GM13977 (cell line): ENCODE measurements around the gene PPP2R2D.

Source experiments
- DNase-seq: peaks from one replicate; pipeline ENCODE4 v3.0.0; 2012; ENCODE audit warnings: low spot score
- CTCF ChIP-seq: IDR thresholded peaks from 2 replicates; pipeline ENCODE4 v1.5.1; 2012; ENCODE audit warnings: mild to moderate bottlenecking, control low read depth; ENCODE audit not compliant: insufficient read depth; ENCODE audit errors: extremely low read depth, missing control alignments
- in situ Hi-C: fragments of 300-500 bp; cut with MboI; formaldehyde crosslinking; loops from one replicate; pipeline ENCODE4 v1.12.0; 2022; ENCODE audit warnings: low sequenced_read_pairs, low pct_unique_long_range_greater_than_20kb, mixed read lengths, inconsistent platforms; ENCODE audit not compliant: unreplicated experiment

The PPP2R2D gene

GRCh38 chr10:131859341-131860020 is 41.3 kb upstream of the PPP2R2D start:
- DNase-seq = no peak
- TF ChIP-seq CTCF = no peak
- in situ Hi-C loops = no loop called here

GRCh38 chr10:131860311-131860710 is 40.5 kb upstream of the PPP2R2D start:
- no peak for DNase-seq
- in situ Hi-C loops = no loop called here
- TF ChIP-seq CTCF = no peak

- in situ Hi-C loops = no loop called here
- DNase-seq = no peak
- TF ChIP-seq CTCF = no peak
Measured at GRCh38 chr10:131860806-131861440, 39.9 kb upstream of the PPP2R2D start.

- in situ Hi-C loops = no loop called here
Measured at GRCh38 chr10:131862548-131862947, 38.3 kb upstream of the PPP2R2D start.

GRCh38 chr10:131865223-131865917 is 35.4 kb upstream of the PPP2R2D start:
- DNase-seq = no peak
- in situ Hi-C loops = no loop called here
- no peak for TF ChIP-seq CTCF

More at GRCh38 chr10:131862548-131862947, 38.3 kb upstream of the PPP2R2D start:
- DNase-seq = no peak
- no peak for TF ChIP-seq CTCF

- no peak for DNase-seq
- TF ChIP-seq CTCF = no peak
- in situ Hi-C loops = no loop called here
Measured at GRCh38 chr10:131866673-131867072, 34.1 kb upstream of the PPP2R2D start.
